ENCODE data around the gene KDM4C.

DNA sequence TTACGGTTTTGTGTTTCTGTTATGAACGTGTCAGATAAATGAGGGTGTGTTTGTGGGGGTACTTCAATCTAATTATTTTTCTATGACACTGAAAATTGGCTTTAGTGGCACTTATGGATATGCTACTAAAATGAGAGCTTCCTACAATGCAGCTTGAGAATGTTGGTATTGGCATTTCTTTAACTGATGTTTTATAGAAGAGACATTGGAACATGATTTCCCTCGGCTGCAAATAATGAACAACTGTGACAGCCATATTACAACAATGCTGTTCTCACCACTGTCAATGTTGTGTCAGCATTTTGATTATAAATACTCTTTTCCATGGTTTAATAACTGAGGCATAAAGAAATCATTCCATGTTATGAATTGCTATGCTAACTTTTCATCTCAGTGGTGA is 279.4 kb downstream of the KDM4C start:
- TF ChIP-seq TGIF2 (CRISPR knock-in tag; IDR thresholded peaks at IDR 0.05) (no peak), ZNF446 (CRISPR knock-in tag; IDR thresholded peaks at IDR 0.05) (no peak), CTCF (CRISPR knock-in tag; IDR thresholded peaks at IDR 0.05) (no peak), GLI4 (CRISPR knock-in tag; IDR thresholded peaks at IDR 0.05; ENCODE audit: borderline replicate concordance) (no peak), ZNF75D (CRISPR knock-in tag; IDR thresholded peaks at IDR 0.05; ENCODE audit: borderline replicate concordance) (no peak), HMG20B (CRISPR knock-in tag; conservative IDR thresholded peaks at IDR 0.05) (no peak), JARID2 (CRISPR knock-in tag; IDR thresholded peaks at IDR 0.05; ENCODE audit: insufficient replicate concordance) (no peak), ZNF263 (CRISPR knock-in tag; IDR thresholded peaks at IDR 0.05) (no peak), ZFX (CRISPR knock-in tag; IDR thresholded peaks at IDR 0.05; ENCODE audit: low read depth) (no peak), ELK4 (CRISPR knock-in tag; IDR thresholded peaks at IDR 0.05; ENCODE audit: borderline replicate concordance) (no peak), NBN (conservative IDR thresholded peaks at IDR 0.05) (no peak), REST (IDR thresholded peaks at IDR 0.05; ENCODE audit: borderline replicate concordance in 1 of 2, low read depth in 1 of 2, low read length in 2 of 2) (no peak), ZNF589 (CRISPR knock-in tag; conservative IDR thresholded peaks at IDR 0.05) (no peak)
- TF ChIP-seq, protein P1, sequence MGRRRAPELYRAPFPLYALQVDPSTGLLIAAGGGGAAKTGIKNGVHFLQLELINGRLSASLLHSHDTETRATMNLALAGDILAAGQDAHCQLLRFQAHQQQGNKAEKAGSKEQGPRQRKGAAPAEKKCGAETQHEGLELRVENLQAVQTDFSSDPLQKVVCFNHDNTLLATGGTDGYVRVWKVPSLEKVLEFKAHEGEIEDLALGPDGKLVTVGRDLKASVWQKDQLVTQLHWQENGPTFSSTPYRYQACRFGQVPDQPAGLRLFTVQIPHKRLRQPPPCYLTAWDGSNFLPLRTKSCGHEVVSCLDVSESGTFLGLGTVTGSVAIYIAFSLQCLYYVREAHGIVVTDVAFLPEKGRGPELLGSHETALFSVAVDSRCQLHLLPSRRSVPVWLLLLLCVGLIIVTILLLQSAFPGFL (CRISPR knock-in tag; IDR thresholded peaks at IDR 0.05) = no peak
